ENCODE data around the gene DIPK1B.

DIPK1B gene

DNA sequence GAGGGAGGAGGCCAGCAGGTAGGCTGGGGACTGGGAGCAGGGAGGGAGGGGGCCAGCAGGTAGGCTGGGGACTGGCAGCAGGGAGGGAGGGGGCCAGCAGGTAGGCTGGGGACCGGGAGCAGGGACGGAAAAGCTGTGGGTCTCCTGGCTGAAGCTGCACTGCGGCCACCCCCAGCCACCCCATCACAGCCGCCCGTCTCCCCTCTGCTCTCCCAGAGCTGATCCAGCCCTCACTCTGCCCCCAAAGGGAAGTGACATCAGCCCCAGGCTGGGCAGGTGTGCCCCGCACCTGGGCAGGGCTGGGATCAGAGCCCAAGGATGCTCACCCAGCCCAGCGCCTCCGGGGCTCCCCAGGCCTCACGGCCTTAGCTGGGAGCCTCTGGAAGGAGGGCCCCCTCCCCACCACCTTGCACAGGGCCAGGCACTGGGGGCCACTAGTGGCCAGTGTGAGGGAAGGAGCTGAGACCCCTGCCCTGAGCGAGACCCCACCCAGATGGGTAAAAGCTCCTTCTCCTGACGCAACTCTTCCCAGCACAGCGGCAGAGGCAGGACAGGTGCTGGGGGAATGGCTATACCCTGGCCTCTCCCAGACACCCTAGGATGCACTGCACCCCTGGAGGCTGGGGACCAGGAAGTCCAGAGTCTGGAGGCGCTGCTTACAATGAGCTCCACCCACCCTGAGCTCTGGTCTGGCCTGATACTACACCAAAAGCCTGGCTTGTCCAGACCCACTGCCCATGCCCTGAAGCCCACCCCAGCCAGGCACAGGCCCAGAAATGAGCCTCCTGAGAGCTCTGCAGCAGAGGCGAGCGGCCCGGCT lies 36.7 kb upstream of the DIPK1B start:
- TF ChIP-seq POLR2A (IDR thresholded peaks at IDR 0.05; ENCODE audit: extremely low read depth, insufficient read length) (no peak), MYC (IDR thresholded peaks at IDR 0.05; ENCODE audit: low read depth, low read length) (no peak)
- TF ChIP-seq, protein P1, sequence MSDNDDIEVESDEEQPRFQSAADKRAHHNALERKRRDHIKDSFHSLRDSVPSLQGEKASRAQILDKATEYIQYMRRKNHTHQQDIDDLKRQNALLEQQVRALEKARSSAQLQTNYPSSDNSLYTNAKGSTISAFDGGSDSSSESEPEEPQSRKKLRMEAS (IDR thresholded peaks at IDR 0.05; ENCODE audit: low read depth, low read length) = no peak
- TF ChIP-seq, protein P2, sequence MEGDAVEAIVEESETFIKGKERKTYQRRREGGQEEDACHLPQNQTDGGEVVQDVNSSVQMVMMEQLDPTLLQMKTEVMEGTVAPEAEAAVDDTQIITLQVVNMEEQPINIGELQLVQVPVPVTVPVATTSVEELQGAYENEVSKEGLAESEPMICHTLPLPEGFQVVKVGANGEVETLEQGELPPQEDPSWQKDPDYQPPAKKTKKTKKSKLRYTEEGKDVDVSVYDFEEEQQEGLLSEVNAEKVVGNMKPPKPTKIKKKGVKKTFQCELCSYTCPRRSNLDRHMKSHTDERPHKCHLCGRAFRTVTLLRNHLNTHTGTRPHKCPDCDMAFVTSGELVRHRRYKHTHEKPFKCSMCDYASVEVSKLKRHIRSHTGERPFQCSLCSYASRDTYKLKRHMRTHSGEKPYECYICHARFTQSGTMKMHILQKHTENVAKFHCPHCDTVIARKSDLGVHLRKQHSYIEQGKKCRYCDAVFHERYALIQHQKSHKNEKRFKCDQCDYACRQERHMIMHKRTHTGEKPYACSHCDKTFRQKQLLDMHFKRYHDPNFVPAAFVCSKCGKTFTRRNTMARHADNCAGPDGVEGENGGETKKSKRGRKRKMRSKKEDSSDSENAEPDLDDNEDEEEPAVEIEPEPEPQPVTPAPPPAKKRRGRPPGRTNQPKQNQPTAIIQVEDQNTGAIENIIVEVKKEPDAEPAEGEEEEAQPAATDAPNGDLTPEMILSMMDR (IDR thresholded peaks at IDR 0.05; ENCODE audit: low read depth, low read length) = no peak
- DNase-seq (ENCODE audit: low read depth) = no peak
- H3K4me3 ChIP-seq (ENCODE audit: low read depth, low read length) = no peak overlapping the region

DNA sequence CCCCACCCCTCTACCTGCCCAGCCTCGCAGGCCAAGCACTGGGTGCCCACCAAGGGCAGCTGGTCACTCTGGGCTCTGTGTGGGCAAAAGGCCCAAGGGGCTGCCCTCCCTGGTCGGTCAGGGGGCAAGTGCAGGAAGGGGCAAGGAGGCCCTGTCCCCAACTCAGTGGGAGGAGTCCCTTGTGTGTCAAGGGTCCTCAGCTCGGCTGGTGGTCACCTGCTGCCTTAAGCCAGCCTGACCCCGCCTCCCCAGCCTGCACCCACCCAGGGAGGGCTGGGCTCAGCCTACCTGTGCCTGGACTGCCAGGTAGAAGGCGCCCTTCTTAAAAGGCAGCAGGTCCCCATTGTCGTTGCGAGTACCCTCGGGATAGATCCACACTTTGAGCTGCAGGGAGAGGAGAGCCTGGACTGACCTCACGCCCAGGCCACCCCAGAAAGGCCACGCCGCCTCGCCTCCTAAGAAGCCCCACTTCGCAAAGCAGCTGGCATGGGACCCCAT lies 36.0 kb upstream of the DIPK1B start:
- DNase-seq (ENCODE audit: low read depth) = no peak
- TF ChIP-seq, protein P1 (IDR thresholded peaks at IDR 0.05; ENCODE audit: low read depth, low read length) = no peak
- TF ChIP-seq POLR2A (IDR thresholded peaks at IDR 0.05; ENCODE audit: extremely low read depth, insufficient read length) (no peak), MYC (IDR thresholded peaks at IDR 0.05; ENCODE audit: low read depth, low read length) (no peak)
- TF ChIP-seq, protein P2 (IDR thresholded peaks at IDR 0.05; ENCODE audit: low read depth, low read length) = no peak
- H3K4me3 ChIP-seq (ENCODE audit: low read depth, low read length) = no peak overlapping the region

DNA sequence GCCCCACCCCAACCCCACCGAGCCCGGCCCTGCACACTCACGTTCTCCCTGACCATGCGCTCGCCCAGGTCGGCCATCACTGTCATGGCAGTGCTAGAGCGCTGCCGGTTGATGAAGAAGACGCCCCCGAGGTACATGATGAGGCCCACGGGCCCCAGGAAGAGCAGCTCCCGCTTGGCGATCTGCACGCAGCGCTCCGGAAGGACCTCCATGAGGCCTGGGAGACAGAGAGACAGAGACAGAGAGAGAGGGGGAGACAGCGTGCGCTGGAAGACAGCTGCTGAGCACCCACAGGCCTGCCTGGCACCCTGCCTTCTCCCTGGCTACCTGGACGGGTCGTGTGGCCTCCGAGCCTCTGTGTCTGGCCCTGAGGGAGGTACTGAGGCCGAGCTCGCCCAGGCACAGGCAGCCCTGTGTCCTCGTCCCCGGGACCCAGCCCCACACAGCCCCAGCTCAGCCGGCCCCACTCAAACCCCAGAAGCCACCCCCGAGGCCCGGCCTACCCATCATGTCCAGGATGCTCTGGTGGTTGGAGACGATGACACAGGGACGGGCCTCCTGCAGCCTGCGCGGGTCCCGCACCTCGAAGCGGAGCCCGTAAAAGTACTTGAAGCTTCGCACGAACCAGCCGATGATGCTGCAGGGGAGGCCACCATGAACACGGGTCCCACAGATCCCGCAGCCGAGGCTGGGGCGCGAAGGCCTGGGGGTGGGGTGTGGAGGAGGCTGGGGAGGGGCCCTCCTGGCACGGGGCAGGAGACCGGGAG lies 35.3 kb upstream of the DIPK1B start:
- TF ChIP-seq, protein P2 (IDR thresholded peaks at IDR 0.05; ENCODE audit: low read depth, low read length) = no peak
- DNase-seq (ENCODE audit: low read depth) = no peak
- H3K4me3 ChIP-seq (ENCODE audit: low read depth, low read length) = no peak overlapping the region

DNA sequence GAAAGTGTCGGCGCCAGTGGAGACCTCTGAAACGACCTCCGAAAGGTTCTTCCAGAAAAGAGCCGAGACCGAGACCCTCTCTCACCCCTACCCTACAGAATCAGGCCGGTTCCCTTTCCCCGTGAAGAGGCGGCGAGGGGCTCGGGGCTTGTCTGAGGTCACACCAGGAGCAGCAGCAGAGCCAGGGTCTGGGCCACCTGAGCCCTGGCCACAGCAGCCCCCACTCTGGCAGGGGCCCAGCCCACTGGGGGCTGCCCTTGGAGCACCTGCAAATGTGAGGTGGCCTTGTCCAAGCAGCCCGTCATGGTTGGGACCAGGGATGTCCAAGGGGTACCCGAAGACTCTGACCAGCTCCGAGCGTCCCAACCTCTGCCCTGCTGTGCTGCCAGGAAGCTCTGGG lies 34.3 kb upstream of the DIPK1B start:
- DNase-seq (ENCODE audit: low read depth) = no peak
- TF ChIP-seq MYC (IDR thresholded peaks at IDR 0.05; ENCODE audit: low read depth, low read length) (no peak), POLR2A (IDR thresholded peaks at IDR 0.05; ENCODE audit: extremely low read depth, insufficient read length) (no peak)
- TF ChIP-seq, protein P1 (IDR thresholded peaks at IDR 0.05; ENCODE audit: low read depth, low read length) = no peak
- TF ChIP-seq, protein P2 (IDR thresholded peaks at IDR 0.05; ENCODE audit: low read depth, low read length) = no peak

DNA sequence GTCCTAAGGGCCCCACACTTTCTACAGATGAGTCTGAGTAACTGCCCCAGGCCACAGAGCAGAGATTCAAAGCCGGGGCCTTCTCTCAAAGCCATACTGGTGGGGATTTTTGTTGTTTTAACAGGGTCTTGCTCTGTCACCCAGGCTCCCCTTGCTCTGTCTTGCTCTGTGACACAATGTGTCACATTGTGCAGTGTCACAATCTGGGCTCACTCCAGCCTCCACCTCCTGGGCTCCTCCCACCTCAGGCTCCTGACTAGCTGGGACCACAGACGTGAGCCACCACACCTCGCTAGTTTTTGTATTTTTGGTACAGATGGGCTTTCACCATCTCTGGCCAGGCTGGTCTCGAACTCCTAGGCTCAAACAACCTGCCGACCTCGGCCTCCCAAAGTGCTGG lies 33.7 kb upstream of the DIPK1B start:
- no peak overlapping the region for H3K4me3 ChIP-seq (ENCODE audit: low read depth, low read length)
- TF ChIP-seq, protein P1 (IDR thresholded peaks at IDR 0.05; ENCODE audit: low read depth, low read length) = no peak
- no peak for TF ChIP-seq POLR2A (IDR thresholded peaks at IDR 0.05; ENCODE audit: extremely low read depth, insufficient read length)
- TF ChIP-seq, protein P2 (IDR thresholded peaks at IDR 0.05; ENCODE audit: low read depth, low read length) = no peak
- TF ChIP-seq MYC (IDR thresholded peaks at IDR 0.05; ENCODE audit: low read depth, low read length) = no peak
- DNase-seq (ENCODE audit: low read depth) = no peak

More for the DNA sequence above, 34.3 kb upstream of the DIPK1B start:
- no peak overlapping the region for H3K4me3 ChIP-seq (ENCODE audit: low read depth, low read length)

Data from NB4 (cell line).